ENCODE data around the gene TOPBP1.
"Not testable (repeated sequence)": the region's sequence is repeated elsewhere in the genome, so short reads cannot be mapped to it uniquely, and the experiment has no call there.

TOPBP1 gene

DNA sequence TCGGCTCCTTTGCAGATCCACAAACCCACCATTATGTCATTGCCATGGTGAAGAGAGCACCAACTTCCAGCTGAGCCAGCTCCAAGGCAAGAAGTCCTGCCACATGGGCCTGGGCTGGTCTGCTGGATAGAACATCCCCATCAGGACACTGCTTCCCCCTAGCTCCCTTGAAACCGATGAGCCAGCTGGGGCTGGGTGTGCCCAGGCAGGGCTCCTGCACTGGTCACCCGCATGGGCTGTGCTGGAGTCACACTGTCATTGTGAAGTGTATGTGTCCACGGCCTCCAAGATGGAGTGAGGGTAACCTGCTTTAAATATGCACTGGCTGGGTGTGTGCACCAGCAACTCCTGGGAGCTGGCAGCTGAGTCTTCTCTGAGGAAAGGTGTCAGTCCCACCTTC lies 31.0 kb upstream of the TOPBP1 start:
- TF ChIP-seq, protein P1, sequence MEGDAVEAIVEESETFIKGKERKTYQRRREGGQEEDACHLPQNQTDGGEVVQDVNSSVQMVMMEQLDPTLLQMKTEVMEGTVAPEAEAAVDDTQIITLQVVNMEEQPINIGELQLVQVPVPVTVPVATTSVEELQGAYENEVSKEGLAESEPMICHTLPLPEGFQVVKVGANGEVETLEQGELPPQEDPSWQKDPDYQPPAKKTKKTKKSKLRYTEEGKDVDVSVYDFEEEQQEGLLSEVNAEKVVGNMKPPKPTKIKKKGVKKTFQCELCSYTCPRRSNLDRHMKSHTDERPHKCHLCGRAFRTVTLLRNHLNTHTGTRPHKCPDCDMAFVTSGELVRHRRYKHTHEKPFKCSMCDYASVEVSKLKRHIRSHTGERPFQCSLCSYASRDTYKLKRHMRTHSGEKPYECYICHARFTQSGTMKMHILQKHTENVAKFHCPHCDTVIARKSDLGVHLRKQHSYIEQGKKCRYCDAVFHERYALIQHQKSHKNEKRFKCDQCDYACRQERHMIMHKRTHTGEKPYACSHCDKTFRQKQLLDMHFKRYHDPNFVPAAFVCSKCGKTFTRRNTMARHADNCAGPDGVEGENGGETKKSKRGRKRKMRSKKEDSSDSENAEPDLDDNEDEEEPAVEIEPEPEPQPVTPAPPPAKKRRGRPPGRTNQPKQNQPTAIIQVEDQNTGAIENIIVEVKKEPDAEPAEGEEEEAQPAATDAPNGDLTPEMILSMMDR (IDR thresholded peaks at IDR 0.05; ENCODE audit: low read depth, low read length), result no peak
- DNase-seq (ENCODE audit: extremely low read depth, low read depth), result no peak

GRCh38 chr3:133691273-133692107 lies 29.7 kb upstream of the TOPBP1 start:
- TF ChIP-seq, protein P1 (IDR thresholded peaks at IDR 0.05; ENCODE audit: low read depth, low read length), result no peak
- DNase-seq (ENCODE audit: extremely low read depth, low read depth), result no peak

DNA sequence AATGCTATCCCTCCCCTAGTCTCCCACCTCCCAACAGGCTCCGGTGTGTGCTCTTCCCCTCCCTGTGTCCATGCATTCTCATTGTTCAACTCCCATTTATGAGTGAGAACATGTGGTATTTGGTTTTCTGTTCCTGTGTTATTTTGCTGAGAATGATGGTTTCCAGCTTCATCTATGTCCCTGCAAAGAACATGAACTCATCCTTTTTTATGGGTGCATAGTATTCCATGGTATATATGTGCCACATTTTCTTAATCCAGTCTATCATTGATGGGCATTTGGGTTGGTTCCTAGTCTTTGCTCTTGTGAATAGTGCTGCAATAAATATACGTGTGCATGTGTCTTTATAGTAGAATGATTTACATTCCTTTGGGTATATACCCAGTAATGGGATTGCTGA lies 16.3 kb upstream of the TOPBP1 start:
- not testable (repeated sequence) for DNase-seq (ENCODE audit: extremely low read depth, low read depth)

DNA sequence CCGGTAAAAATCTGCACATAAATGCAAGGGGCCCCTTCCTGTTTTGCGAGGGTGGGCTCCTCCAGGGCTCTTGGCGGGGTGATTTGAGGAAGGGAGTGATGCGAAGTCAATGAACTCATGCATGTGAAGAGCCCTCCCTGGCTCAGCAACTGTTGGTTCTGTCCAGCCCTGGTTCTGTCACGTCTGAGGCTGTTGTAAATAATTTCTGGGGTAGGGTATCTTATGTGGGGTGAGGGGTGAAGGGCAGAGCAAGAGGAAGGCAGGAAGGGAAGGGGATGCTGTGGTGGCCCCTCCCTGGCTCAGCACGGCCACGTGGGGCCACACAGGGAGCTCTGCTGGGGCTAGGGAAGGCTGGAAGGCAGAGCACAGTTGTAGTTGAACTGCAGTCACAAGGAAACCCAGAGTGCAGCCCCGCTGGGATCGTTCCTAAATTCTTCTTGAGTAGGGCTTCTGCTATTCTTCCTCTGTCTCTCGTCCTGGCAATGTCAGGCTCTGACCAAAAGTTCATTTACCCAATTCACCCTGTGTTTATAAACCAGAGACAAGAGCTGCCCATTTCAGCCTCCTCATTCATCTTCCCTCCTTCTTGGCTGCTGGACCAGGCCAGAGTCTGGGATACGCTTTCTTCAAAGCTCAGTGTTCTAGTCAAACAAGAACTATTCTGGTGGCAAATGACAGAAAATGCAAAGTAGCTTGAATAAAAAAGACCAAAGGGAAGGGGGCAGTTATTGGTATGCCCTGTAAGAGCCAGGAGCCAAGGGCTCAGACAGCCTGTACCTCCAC lies 14.8 kb upstream of the TOPBP1 start:
- TF ChIP-seq, protein P1 (IDR thresholded peaks at IDR 0.05; ENCODE audit: low read depth, low read length), result no peak
- no peak for DNase-seq (ENCODE audit: extremely low read depth, low read depth)

DNA sequence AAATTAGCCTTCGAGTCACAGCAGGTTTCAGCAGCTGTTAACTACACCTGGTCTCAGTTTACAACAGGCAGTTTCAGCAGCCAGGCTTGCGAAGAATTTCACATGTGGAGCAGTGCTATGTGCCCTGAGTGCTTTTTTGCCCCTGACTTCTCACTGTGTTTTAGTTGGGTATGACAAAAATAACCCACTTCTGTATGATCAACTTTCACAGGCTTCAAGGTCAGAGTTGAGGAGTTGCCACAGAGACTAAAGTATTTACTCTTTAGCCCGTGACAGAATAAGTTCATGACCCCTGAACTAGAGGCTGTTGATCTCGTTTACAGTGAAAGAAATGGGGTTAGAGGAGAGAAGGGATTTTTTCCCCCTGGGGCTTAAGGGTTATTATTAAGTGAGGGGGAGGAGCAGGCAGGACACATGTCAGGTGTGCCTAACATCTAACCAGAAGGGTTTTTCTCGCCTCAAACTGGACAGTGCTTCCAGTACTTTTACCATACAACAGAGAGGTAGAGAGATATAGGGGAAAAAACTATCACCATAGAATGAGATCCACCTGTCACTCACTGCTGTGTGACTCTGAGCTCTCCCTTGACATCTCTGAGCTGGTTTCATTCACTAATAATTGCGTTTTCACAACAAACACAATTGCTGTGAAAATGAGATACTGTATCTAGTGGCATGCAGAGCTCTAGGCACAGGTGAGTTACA lies 14.0 kb upstream of the TOPBP1 start:
- TF ChIP-seq, protein P1 (IDR thresholded peaks at IDR 0.05; ENCODE audit: low read depth, low read length), result no peak
- DNase-seq (ENCODE audit: extremely low read depth, low read depth), result no peak

DNA sequence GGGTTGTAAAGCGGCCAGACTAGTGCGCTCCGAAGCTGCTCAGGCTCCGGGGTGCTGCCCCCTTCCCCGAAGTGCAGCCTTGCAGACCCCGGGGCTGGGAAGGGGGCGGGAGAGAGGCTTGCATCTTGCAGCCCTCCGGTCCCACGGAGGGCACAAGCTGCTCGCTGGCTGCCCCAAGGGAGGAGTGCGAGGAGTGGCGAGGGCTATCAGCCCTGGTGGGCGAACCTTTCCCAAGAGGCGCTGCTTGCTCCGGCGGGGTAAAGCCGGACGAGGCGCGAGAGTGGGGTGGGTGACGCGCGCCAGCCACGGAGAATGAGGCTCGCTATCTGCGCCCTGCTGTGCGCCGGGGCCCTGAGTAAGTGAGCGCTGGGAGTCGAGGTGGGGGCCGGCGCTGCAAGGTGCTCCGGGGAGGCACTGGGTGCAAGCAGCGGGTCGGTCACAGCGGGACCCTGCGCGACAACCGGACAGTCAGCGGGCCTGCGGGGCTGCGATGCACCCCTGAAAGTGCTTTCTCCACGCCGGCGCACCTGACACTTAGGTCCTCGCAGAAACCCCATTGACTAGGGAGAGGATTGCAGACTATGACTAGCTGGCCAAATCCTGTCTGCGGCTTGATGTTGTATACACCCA lies 12.7 kb upstream of the TOPBP1 start:
- no peak for DNase-seq (ENCODE audit: extremely low read depth, low read depth)
- TF ChIP-seq, protein P1 (IDR thresholded peaks at IDR 0.05; ENCODE audit: low read depth, low read length), result no peak

- TF ChIP-seq, protein P1 (IDR thresholded peaks at IDR 0.05; ENCODE audit: low read depth, low read length), result no peak
- no peak for DNase-seq (ENCODE audit: extremely low read depth, low read depth)
Measured at GRCh38 chr3:133673746-133674145, 12.0 kb upstream of the TOPBP1 start.

Data from AG09319 (cell line).